ENCODE results near the gene RCAN1.
"Not testable (repeated sequence)": the region's sequence is repeated elsewhere in the genome, so short reads cannot be mapped to it uniquely, and the experiment has no call there.

The RCAN1 gene

DNA sequence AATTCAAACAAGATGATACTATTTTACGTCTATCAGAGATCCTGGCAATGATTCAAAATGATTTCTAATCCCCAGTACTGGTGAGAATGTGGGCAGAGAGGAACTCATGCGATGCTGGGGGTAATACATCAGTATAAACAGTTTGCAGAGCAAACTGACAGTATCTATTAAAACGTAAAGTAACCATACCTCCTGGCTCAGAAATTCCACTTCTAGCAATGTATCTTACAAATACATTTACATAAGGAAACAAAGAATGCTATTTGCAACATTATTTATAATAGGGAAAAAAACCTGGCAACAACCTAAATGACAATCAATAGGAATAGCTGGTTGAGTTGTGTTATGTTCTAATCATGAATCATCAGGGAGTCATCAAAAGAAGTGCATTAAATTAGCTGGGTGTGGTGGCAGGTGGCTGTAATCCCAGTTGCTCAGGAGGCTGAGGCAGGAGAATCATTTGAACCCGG is 15.9 kb downstream of the RCAN1 start:
- no peak for DNase-seq

- no peak for DNase-seq
Observed at GRCh38 chr21:34597406-34597805, 17.5 kb downstream of the RCAN1 start.

DNA sequence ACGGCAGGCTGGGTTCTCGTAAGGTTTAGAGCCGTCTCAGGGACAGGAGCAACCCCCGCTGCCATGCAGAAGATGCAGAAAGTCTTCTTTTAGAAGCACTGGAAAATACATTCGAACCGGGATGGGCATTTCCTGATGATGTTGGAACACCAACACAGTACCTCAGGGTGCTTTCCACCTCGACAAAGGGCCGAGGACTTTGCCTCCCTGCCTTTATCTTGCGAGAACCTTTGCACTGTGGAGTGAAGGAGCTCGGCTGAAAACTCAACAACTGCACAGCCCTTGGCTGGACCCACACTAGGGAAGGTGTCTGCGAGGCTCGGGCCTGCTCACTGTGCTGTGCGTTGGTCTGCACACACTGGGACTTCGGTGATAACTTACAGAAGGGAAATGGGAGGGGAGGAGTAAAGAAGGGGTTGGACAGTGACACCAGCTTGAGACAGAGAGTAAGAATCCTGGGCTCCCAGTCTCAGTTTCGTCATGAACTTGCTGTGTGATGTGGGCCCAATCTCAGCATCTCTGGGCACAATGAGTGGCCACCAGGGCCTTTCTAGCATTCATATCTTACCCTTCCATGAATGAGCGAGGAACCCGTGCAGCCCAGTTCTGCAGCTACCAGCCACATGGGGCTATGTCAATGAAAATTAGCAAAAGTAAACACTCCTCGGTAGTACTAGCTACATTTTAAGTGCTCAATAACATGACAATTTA is 18.2 kb downstream of the RCAN1 start:
- no peak for DNase-seq

DNA sequence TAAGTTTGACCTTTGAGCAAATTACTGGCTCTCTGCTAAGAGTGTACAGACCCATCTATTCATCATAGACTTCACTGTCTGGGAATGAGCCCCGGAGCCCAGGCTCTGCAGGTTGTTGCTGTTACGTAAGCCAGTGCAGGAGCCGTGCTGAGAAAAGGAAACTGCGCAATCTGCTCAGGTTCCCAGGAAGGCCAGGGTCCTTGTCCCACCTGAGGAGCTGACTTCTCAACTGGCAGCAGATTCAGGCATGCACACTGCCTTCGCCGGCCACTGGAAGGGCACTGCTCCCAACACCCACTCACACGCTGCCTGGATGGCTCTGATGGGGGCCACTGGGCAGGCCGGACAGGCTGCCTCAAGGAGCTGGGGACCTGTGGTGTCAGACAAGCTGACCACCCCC is 19.5 kb downstream of the RCAN1 start:
- DNase-seq: no peak

- DNase-seq: no peak
Observed at GRCh38 chr21:34594566-34595234, 20.2 kb downstream of the RCAN1 start.

DNA sequence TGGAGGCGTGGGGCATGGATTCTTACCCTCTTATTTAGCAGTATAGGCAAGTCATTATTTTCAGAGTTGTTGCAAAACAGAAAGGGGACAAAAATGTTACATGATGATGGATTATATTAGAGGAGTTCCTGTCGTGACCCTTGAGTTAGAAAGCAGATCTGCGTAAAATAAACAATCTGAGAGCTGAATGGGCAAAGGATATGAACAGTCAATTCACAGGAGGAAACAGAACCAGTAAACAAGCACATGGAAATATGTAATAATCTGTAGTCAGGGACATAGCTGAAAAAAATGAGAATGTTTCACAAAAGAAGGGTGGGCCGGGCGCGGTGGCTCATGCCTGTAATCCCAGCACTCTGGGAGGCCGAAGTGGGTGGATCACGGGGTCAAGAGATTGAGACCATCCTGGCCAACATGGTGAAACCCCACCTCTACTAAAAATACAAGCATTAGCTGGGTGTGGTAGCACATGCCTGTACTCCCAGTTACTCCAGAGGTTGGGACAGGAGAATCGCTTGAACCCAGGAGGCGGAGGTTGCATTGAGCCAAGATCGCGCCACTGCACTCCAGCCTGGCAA is 20.9 kb downstream of the RCAN1 start:
- no peak for DNase-seq

DNA sequence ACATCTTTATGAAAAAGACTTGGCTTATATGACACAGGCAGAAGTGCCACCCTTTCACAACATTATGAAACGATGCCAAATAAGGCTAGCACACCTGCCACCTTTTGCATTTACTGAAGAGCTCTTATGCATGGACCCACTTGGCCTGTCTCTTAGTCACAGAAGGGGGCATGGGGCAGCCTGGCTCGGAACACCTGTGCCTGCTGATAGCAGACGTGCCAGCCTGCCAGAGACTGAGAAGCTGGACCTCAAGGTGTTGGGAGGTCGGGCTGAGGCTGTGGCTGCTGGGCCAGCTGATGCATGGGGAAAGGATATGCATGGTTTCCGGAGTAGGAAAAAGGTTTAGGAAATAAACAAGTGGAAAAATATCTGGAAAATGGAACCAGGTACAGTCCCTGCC is 21.5 kb downstream of the RCAN1 start:
- peak; percentile 93 for DNase-seq

- no peak for DNase-seq
Observed at GRCh38 chr21:34592120-34592955, 22.6 kb downstream of the RCAN1 start.

DNA sequence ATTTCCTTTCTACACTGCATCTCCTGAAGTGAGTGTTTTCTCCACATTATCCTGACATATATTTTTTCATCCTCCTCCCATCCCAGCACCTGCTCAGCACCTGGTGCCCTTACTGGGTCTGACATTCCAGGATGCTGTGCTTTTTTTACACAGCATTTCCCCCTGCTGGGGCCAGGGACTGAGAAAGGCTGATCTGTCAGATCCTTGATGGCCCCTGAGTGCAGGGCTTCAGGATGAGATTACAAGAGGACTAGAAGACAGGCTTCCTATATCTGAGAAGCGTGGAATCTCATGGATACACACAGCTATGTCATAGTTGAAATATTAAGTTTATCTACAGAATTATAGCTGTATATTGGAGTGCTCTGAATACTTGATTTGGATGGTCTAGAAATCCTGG is 24.4 kb downstream of the RCAN1 start:
- DNase-seq: no peak

GRCh38 chr21:34589511-34590282 is 25.2 kb downstream of the RCAN1 start:
- no peak for DNase-seq

- DNase-seq: no peak
Observed at GRCh38 chr21:34583926-34584563, 30.9 kb downstream of the RCAN1 start.

DNA sequence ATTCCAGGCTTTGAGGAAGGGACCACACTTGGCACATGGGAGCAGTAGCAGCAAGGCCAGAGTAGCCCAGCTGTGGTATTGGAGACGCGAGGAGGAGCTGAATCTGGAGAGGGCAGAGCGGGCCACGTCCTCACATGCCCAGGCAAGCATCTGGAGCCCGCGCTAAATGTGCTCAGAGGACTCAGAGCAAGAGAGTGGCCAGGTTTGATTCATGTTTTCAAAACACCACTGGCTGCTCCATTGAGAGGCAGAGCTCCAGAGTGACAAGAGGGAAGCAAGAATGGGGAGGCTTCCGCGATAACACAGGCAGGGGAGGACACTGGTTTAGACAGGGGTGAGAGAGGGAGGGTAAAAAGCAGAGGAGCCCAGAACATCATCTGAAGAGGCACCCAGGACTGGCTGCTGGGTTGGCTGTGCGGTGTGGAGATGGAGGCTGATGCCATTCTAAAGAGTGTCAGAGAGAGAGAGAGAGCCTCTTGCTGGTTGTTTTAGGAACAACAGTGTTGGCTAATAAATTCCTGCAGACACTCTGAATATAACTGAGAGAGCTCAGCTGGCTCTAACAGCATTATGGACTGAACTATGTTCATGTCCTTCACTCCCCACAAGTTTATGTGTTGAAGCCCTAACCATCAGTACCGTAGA is 32.3 kb downstream of the RCAN1 start:
- DNase-seq: no peak

DNA sequence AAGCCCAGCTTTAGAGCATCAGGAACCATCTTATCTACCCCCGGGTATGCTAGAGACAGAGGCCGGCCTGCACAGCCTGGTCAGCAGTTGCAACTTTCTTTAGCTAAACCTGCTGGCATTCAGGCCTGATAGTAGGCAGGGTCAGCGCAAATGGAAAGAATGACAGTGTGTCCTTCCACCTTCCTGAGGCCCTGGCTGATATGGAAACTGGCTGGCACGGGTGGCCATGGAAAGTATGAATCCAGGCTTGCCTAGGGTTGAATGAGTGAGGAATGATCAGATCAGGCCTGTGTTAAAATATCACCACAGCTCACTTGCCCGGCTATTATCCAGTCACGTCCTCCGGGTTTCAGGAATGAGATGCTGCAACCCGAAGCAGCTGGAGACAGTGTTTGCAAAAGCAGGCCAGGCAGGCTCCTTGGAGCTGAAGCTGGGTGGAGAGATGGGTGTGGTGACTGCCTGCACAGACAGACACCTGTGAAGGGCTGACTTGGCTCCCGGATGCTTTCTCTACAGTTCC is 34.7 kb downstream of the RCAN1 start:
- no peak for DNase-seq

- DNase-seq: no peak
Observed at GRCh38 chr21:34579411-34579810, 35.5 kb downstream of the RCAN1 start.

DNA sequence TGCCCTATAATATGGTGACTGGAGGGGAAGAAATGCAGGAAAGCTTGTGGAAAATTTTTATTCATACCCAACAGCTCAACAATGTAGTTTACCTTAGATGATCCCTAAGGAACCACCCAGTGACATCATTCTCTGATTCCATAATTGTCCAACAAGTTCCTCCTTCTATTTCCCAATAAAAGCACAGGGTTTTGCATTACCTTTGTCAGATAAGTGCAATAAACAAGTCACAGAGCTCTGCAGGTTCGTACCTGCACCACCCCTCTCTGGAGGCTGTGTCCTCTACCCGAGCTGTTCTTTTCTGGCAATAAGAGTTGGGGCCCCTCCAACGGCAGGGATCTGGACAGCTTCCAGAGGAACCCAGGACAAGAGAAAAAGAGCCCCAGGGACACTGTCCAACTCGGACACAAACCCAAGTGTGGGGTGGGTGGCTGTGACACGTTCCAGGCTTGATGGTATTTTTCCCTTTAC is 38.8 kb downstream of the RCAN1 start:
- DNase-seq: no peak

DNA sequence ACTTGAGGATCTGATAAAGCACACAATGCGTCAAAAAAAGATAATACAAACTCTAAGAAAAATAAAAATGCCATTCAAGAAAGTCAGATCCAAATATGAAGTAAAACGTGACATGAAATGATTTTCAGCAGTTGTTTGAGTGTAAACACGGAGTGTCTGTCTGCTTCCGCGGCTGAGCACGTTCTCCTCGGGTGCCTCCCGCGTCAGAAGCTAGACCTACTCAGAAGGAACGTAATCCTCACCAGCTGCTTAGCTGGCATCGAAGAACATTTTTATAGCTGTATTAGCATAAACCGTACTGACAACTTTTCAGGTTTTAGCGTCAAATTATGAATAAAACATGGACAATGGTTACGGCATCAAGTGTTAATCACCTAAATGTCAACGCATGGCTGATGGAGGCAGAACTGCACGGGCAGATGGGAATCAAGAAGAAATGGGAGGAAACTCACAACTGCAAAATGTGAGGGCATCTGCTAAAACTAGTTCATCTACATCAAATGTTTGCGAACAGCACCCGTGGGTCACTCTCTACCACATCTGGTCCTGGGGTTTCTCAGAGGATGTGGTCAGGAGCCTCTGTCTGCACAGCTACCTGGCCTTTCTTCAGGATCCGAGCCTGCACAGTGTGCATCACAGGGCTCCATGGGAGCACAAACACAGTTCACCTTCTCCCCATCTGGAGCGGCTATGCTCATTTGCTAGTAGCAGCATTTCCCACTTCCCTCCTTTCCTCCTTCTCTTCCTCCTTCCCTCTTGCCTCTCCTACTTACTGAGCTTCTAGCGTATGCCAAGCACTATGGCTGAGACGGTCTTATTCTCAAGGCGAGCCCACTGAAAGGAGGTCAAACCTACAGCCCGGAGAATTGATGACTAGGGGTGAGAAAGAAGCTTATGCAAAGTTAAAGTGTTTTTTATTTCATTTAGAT is 40.0 kb downstream of the RCAN1 start:
- DNase-seq: no peak

GRCh38 chr21:34571994-34572393 is 42.9 kb downstream of the RCAN1 start:
- DNase-seq: no peak

DNA sequence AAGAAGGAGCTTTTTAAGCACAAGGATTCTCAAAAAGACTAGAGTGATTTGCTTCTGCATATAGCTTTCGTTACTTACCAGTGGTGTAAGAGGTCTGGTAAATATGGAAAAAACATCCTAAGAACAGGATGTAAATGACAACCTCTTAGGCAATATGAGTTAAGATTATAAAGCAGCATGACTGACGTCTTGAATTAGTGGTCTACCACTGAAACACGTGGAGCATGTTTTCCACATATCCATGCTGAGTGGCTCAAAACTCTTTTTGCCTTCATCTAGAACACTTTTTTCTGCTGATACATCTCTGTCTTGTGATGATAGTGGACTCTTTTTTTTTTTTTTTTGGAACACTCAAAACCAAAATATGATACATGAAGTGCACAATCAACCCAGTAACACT is 44.6 kb downstream of the RCAN1 start:
- DNase-seq: no peak

DNA sequence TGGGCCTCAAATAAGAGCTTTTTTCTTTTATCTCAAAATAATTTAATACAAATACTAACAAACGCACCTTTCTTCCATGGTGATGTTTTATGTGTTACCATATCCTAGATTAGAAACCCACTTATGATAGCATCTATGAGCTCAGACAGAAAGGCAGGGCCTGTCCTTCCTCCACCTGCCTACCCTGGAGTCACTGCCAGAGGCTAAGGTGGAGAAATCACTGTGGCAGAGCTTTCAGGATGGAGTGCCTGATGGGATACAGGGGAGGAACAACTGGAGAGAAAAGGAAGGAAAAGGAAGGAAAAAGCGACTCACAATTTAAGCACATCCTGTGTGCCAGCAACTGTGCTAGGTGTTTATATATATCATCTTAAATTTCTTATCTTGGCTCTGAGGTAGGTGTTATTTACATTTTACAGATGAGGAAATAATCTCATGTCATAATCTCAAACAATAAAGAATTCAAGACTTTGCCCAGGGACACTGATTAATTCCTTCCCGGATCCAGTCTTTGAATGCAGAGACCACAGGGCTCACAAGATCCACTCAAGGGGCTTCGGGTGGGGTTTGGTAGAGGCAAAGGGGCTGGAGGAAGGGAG is 45.4 kb downstream of the RCAN1 start:
- no peak for DNase-seq

GRCh38 chr21:34568801-34569200 is 46.1 kb downstream of the RCAN1 start:
- DNase-seq: not testable (repeated sequence)
